Measurements from ENCODE around the gene FAT1. TPM values are rescaled to one million over a fixed set of nuclear protein-coding genes. Genes with fewer than 3 reads are reported as not detected.

FAT1 gene
- polyA plus RNA-seq, 1 donor from 2014 or later: 19.8 TPM

- no peaks in the 10 kb centered on the region for H3K9me2 ChIP-seq (ENCODE audit: insufficient read depth, low read length)
- no peaks in the 10 kb centered on the region for H3F3A ChIP-seq (ENCODE audit: insufficient read depth, low read length, poor library complexity, severe bottlenecking)
- H3K4me3 ChIP-seq (ENCODE audit: low read length): no peak overlapping the region
- no peaks in the 10 kb centered on the region for H3K79me2 ChIP-seq (replicated peaks; ENCODE audit: insufficient read depth, low read length)
- no peaks in the 10 kb centered on the region for H4K20me1 ChIP-seq (ENCODE audit: insufficient read depth)
- H2AFZ ChIP-seq (ENCODE audit: low read depth, low read length): no peak overlapping the region
- no peaks in the 10 kb centered on the region for H3K27me3 ChIP-seq (ENCODE audit: insufficient read depth, low read depth, low read length)
- no peak overlapping the region for H3K4me2 ChIP-seq (ENCODE audit: low read length)
- TF ChIP-seq EP300 (conservative IDR thresholded peaks at IDR 0.05; ENCODE audit: poor library complexity, severe bottlenecking) (no peak), MXI1 (conservative IDR thresholded peaks at IDR 0.05; ENCODE audit: poor library complexity, severe bottlenecking) (no peak), POLR2AphosphoS5 (IDR thresholded peaks at IDR 0.05) (no peak), RAD21 (conservative IDR thresholded peaks at IDR 0.05) (no peak), EZH2 (IDR thresholded peaks at IDR 0.05; ENCODE audit: borderline replicate concordance, insufficient read depth, low read length, poor library complexity, severe bottlenecking) (no peak), TAF1 (IDR thresholded peaks at IDR 0.05; ENCODE audit: low read depth) (no peak), REST (IDR thresholded peaks at IDR 0.05; ENCODE audit: borderline replicate concordance) (no peak), SMC3 (conservative IDR thresholded peaks at IDR 0.05; ENCODE audit: poor library complexity) (no peak), CTCF (IDR thresholded peaks at IDR 0.05; ENCODE audit: poor library complexity, severe bottlenecking) (no peak)
- no peaks in the 10 kb centered on the region for H3K36me3 ChIP-seq (ENCODE audit: insufficient read depth, low read length)
- H3K27ac ChIP-seq (ENCODE audit: low read length): no peak overlapping the region
- no peak overlapping the region for H3K9ac ChIP-seq (ENCODE audit: low read length)
- no peaks in the 10 kb centered on the region for H3K9me3 ChIP-seq (ENCODE audit: low read length)
These were observed 120.7 kb downstream of the FAT1 start for GRCh38 chr4:186602978-186603377.

GRCh38 chr4:186599483-186599882, 124.2 kb downstream of the FAT1 start:
- Histone ChIP-seq H4K20me1 (ENCODE audit: insufficient read depth) (no peaks in the 10 kb centered on the region), H3K9me2 (ENCODE audit: insufficient read depth, low read length) (no peaks in the 10 kb centered on the region), H3K4me3 (ENCODE audit: low read length) (no peak overlapping the region), H3K4me2 (ENCODE audit: low read length) (no peak overlapping the region), H3K27ac (ENCODE audit: low read length) (no peak overlapping the region), H3K9me3 (ENCODE audit: low read length) (no peaks in the 10 kb centered on the region), H3K9ac (ENCODE audit: low read length) (no peak overlapping the region), H2AFZ (ENCODE audit: low read depth, low read length) (no peak overlapping the region), H3K36me3 (ENCODE audit: insufficient read depth, low read length) (peaks cover 4% of the 10 kb centered on the region), H3K79me2 (replicated peaks; ENCODE audit: insufficient read depth, low read length) (no peaks in the 10 kb centered on the region), H3F3A (ENCODE audit: insufficient read depth, low read length, poor library complexity, severe bottlenecking) (no peaks in the 10 kb centered on the region), H3K27me3 (ENCODE audit: insufficient read depth, low read depth, low read length) (no peaks in the 10 kb centered on the region)
- TF ChIP-seq RAD21 (conservative IDR thresholded peaks at IDR 0.05): no peak

GRCh38 chr4:186598686-186599085, 125.0 kb downstream of the FAT1 start:
- Histone ChIP-seq H3K27ac (ENCODE audit: low read length) (no peak overlapping the region), H3F3A (ENCODE audit: insufficient read depth, low read length, poor library complexity, severe bottlenecking) (no peaks in the 10 kb centered on the region), H3K79me2 (replicated peaks; ENCODE audit: insufficient read depth, low read length) (no peaks in the 10 kb centered on the region), H4K20me1 (ENCODE audit: insufficient read depth) (no peaks in the 10 kb centered on the region), H3K36me3 (ENCODE audit: insufficient read depth, low read length) (peaks cover 4% of the 10 kb centered on the region), H3K4me3 (ENCODE audit: low read length) (no peak overlapping the region), H3K9me3 (ENCODE audit: low read length) (no peaks in the 10 kb centered on the region), H3K27me3 (ENCODE audit: insufficient read depth, low read depth, low read length) (no peaks in the 10 kb centered on the region), H3K9ac (ENCODE audit: low read length) (no peak overlapping the region), H2AFZ (ENCODE audit: low read depth, low read length) (no peak overlapping the region), H3K9me2 (ENCODE audit: insufficient read depth, low read length) (no peaks in the 10 kb centered on the region), H3K4me2 (ENCODE audit: low read length) (no peak overlapping the region)
- TF ChIP-seq RAD21 (conservative IDR thresholded peaks at IDR 0.05): no peak
- no peak for TF ChIP-seq MXI1 (conservative IDR thresholded peaks at IDR 0.05; ENCODE audit: poor library complexity, severe bottlenecking)
- no peak for TF ChIP-seq REST (IDR thresholded peaks at IDR 0.05; ENCODE audit: borderline replicate concordance)
- no peak for TF ChIP-seq SMC3 (conservative IDR thresholded peaks at IDR 0.05; ENCODE audit: poor library complexity)
- TF ChIP-seq CTCF (IDR thresholded peaks at IDR 0.05; ENCODE audit: poor library complexity, severe bottlenecking): no peak
- TF ChIP-seq TAF1 (IDR thresholded peaks at IDR 0.05; ENCODE audit: low read depth): no peak
- no peak for TF ChIP-seq EP300 (conservative IDR thresholded peaks at IDR 0.05; ENCODE audit: poor library complexity, severe bottlenecking)
- TF ChIP-seq POLR2AphosphoS5 (IDR thresholded peaks at IDR 0.05): no peak
- TF ChIP-seq EZH2 (IDR thresholded peaks at IDR 0.05; ENCODE audit: borderline replicate concordance, insufficient read depth, low read length, poor library complexity, severe bottlenecking): no peak

Measured in neural cell (in vitro differentiated cells).